Measurements from ENCODE around the gene MTMR3.
"Not testable (repeated sequence)": the region's sequence is repeated elsewhere in the genome, so short reads cannot be mapped to it uniquely, and the experiment has no call there.

DNA sequence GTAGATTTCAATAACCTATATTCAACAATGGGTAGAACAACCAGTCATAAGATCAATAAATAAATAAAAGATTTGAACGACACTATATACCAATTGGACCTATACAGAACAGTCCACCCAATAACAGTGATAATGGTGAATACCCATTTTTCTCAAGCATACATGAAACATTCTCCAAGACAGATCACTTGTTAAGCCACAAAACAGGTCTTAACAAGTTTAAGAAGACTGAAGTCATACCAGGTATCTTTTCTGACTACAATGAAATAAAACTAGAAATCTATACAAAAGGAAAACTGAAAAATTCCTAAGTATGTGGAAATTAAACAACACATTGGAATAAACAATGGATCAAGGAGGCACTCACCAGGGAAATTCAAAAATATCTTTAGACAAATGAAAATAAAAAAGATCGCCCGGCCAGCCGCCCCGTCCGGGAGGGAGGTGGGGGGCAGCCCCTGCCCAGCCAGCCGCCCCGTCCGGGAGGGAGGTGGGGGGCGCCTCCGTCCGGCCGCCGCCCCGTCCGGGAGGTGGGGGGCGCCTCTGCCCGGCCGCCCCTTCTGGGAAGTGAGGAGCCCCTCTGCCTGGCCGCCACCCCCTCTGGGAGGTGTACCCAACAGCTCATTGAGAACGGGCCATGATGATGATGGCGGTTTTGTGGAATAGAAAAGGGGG lies 176.5 kb downstream of the MTMR3 start:
- TF ChIP-seq CTCF, POLR2AphosphoS5, POLR2A (IDR thresholded peaks at IDR 0.05): not testable (repeated sequence)

Measured in breast epithelium (tissue), 3 donors.